GM21367 (cell line): ENCODE data around the gene OR10A2.
"Not testable (repeated sequence)": the region's sequence is repeated elsewhere in the genome, so short reads cannot be mapped to it uniquely, and the experiment has no call there.

Source experiments
- ATAC-seq: cut with Tn5 transposase; IDR thresholded peaks from one replicate; pipeline ENCODE4 v1.9.1; 2021; ENCODE audit not compliant: unreplicated experiment

The OR10A2 gene

GRCh38 chr11:6862961-6863360, at the start of gene OR10A2:
Gene OR10A2 (plus strand): TSS chr11:6863057. CDS start chr11:6869755, 6,698 bp downstream.
- no peak for ATAC-seq

GRCh38 chr11:6813656-6814055, 49.2 kb upstream of the OR10A2 start:
- no peak for ATAC-seq

GRCh38 chr11:6817694-6818093, 45.2 kb upstream of the OR10A2 start:
- no peak for ATAC-seq

GRCh38 chr11:6818967-6819366, 43.9 kb upstream of the OR10A2 start:
- no peak for ATAC-seq

GRCh38 chr11:6824136-6824823, 38.6 kb upstream of the OR10A2 start:
- ATAC-seq = no peak

GRCh38 chr11:6825231-6825744, 37.6 kb upstream of the OR10A2 start:
- no peak for ATAC-seq

- ATAC-seq = no peak
Measured at GRCh38 chr11:6828103-6828502, 34.8 kb upstream of the OR10A2 start.

- ATAC-seq = no peak
Measured at GRCh38 chr11:6833356-6833755, 29.5 kb upstream of the OR10A2 start.

GRCh38 chr11:6834021-6834420, 28.8 kb upstream of the OR10A2 start:
- ATAC-seq = no peak

GRCh38 chr11:6841694-6842093, 21.2 kb upstream of the OR10A2 start:
- ATAC-seq = no peak

- ATAC-seq = no peak
Measured at GRCh38 chr11:6843670-6844069, 19.2 kb upstream of the OR10A2 start.

GRCh38 chr11:6844356-6844755, 18.5 kb upstream of the OR10A2 start:
- ATAC-seq = no peak

- ATAC-seq = no peak
Measured at GRCh38 chr11:6845383-6845782, 17.5 kb upstream of the OR10A2 start, which contains the start of gene OR10A5. Gene OR10A5 (plus strand): TSS chr11:6845683. CDS start chr11:6845683, 0 bp downstream.

- ATAC-seq = no peak
Measured at GRCh38 chr11:6850526-6850925, 12.3 kb upstream of the OR10A2 start.

- not testable (repeated sequence) for ATAC-seq
Measured at GRCh38 chr11:6854801-6855200, 8.1 kb upstream of the OR10A2 start.

- no peak for ATAC-seq
Measured at GRCh38 chr11:6855971-6856541, 6.8 kb upstream of the OR10A2 start.

- ATAC-seq = peak; percentile 68
Measured at GRCh38 chr11:6856871-6857270, 6.0 kb upstream of the OR10A2 start.

- ATAC-seq = no peak
Measured at GRCh38 chr11:6864438-6864837, 1.6 kb downstream of the OR10A2 start.

GRCh38 chr11:6871278-6871677, 8.4 kb downstream of the OR10A2 start:
- ATAC-seq = no peak

GRCh38 chr11:6875761-6876160, 12.9 kb downstream of the OR10A2 start:
- no peak for ATAC-seq

- no peak for ATAC-seq
Measured at GRCh38 chr11:6876325-6876724, 13.5 kb downstream of the OR10A2 start, which contains the start of gene OR10A4. Gene OR10A4 (plus strand): TSS chr11:6876625. CDS start chr11:6876648, 23 bp downstream.

GRCh38 chr11:6876914-6877313, 14.1 kb downstream of the OR10A2 start:
- no peak for ATAC-seq
